Measurements from ENCODE around the gene LONP2. TPM values are rescaled to one million over a fixed set of nuclear protein-coding genes. Genes with fewer than 3 reads are reported as not detected.

The LONP2 gene
- total RNA-seq, 1 experiment from 2014 or later = 46.8 TPM

DNA sequence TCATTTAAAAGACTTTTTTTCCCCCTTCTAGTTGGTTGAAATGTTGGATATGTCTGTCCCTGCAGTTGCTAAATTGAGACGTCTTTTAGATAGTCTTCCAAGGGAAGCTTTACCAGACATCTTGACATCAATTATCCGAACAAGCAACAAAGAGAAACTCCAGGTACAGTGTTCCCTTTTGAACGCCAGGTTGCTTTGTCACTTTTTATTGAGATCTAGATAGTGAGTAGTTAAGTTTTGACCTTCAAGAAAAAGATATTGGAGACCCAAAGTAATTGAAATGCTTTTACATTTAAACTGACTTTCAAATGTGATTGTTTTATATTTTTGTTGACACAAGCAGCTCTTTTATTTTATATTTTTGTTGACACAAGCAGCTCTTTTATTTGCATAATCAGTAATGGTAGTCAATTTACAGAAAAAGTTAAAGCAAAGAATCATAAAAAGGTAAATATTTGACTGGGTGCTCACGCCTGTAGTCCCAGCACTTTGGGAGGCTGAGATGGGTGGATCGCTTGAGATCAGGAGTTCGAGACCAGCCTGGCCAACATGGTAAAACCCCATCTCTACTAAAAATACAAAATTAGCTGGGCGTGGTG is 12.6 kb downstream of the LONP2 start:
- ChIA-PET POLR2A (no interaction called here), RAD21 (ENCODE audit: low non-redundant PET in 1 of 2, low total read pairs in 2 of 2, uncharacterized antibody in 2 of 2, unreplicated experiment in 2 of 2) (no interaction called here), CTCF (no interaction called here)
- Histone ChIP-seq H3K4me1 (ENCODE audit: control insufficient read depth in 1 of 2, insufficient read depth in 2 of 2, low read length in 2 of 2) (no peaks in the 10 kb centered on the region), H3K36me3 (ENCODE audit: control insufficient read depth in 1 of 2, insufficient read depth in 2 of 2, low read length in 2 of 2) (peaks cover 14 to 20% of the 10 kb centered on the region in 2 experiments; a peak in 3 of 4 replicates), H3K4me3 (replicated peaks in 1 of 2; ENCODE audit: low read depth in 1 of 2, low read length in 2 of 2) (no peak overlapping the region), H4K20me1 (ENCODE audit: insufficient read depth) (no peaks in the 10 kb centered on the region), H3K9ac (ENCODE audit: low read length) (no peak overlapping the region), H3K4me2 (ENCODE audit: low read length) (no peak overlapping the region), H3K27ac (ENCODE audit: low read depth, low read length) (no peak overlapping the region), H3K27me3 (ENCODE audit: insufficient read depth, low read length) (no peaks in the 10 kb centered on the region), H3K9me2 (ENCODE audit: insufficient read depth) (no peaks in the 10 kb centered on the region), H2AFZ (ENCODE audit: low read depth, low read length, poor library complexity, severe bottlenecking) (no peak overlapping the region), H3K9me3 (ENCODE audit: control insufficient read depth in 1 of 2, insufficient read depth in 1 of 2, low read depth in 1 of 2, low read length in 2 of 2) (no peaks in the 10 kb centered on the region), H3K79me2 (ENCODE audit: insufficient read depth, low read length) (peaks cover 12% of the 10 kb centered on the region)
- ATAC-seq (no peak), DNase-seq (ENCODE audit: low read depth, low spot score) (no peak)
- TF ChIP-seq EZH2 (IDR thresholded peaks at IDR 0.05) (no peak), SRF (IDR thresholded peaks at IDR 0.05; ENCODE audit: low read depth) (no peak), YY1 (IDR thresholded peaks at IDR 0.05; ENCODE audit: extremely low read depth, insufficient replicate concordance, low read depth, low read length) (no peak), EGR1 (IDR thresholded peaks at IDR 0.05; ENCODE audit: low read depth) (no peak), EZH2phosphoT487 (IDR thresholded peaks at IDR 0.05; ENCODE audit: borderline replicate concordance) (no peak), SP1 (IDR thresholded peaks at IDR 0.05; ENCODE audit: low read depth) (no peak), JUND (IDR thresholded peaks at IDR 0.05) (no peak), TCF7L2 (IDR thresholded peaks at IDR 0.05; ENCODE audit: borderline replicate concordance, extremely low read depth, insufficient read depth, insufficient read length) (no peak), POLR2AphosphoS5 (IDR thresholded peaks at IDR 0.05; ENCODE audit: low read depth, low read length) (no peak), CEBPB (IDR thresholded peaks at IDR 0.05; ENCODE audit: low read depth) (no peak), ZFX (IDR thresholded peaks at IDR 0.05) (no peak)
- TF ChIP-seq, protein P1, sequence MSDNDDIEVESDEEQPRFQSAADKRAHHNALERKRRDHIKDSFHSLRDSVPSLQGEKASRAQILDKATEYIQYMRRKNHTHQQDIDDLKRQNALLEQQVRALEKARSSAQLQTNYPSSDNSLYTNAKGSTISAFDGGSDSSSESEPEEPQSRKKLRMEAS (IDR thresholded peaks at IDR 0.05) = no peak
- TF ChIP-seq, protein P2, sequence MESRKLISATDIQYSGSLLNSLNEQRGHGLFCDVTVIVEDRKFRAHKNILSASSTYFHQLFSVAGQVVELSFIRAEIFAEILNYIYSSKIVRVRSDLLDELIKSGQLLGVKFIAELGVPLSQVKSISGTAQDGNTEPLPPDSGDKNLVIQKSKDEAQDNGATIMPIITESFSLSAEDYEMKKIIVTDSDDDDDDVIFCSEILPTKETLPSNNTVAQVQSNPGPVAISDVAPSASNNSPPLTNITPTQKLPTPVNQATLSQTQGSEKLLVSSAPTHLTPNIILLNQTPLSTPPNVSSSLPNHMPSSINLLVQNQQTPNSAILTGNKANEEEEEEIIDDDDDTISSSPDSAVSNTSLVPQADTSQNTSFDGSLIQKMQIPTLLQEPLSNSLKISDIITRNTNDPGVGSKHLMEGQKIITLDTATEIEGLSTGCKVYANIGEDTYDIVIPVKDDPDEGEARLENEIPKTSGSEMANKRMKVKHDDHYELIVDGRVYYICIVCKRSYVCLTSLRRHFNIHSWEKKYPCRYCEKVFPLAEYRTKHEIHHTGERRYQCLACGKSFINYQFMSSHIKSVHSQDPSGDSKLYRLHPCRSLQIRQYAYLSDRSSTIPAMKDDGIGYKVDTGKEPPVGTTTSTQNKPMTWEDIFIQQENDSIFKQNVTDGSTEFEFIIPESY (IDR thresholded peaks at IDR 0.05; ENCODE audit: extremely low read depth, insufficient replicate concordance, low read length) = no peak
- TF ChIP-seq, protein P3, sequence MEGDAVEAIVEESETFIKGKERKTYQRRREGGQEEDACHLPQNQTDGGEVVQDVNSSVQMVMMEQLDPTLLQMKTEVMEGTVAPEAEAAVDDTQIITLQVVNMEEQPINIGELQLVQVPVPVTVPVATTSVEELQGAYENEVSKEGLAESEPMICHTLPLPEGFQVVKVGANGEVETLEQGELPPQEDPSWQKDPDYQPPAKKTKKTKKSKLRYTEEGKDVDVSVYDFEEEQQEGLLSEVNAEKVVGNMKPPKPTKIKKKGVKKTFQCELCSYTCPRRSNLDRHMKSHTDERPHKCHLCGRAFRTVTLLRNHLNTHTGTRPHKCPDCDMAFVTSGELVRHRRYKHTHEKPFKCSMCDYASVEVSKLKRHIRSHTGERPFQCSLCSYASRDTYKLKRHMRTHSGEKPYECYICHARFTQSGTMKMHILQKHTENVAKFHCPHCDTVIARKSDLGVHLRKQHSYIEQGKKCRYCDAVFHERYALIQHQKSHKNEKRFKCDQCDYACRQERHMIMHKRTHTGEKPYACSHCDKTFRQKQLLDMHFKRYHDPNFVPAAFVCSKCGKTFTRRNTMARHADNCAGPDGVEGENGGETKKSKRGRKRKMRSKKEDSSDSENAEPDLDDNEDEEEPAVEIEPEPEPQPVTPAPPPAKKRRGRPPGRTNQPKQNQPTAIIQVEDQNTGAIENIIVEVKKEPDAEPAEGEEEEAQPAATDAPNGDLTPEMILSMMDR (IDR thresholded peaks at IDR 0.05 in 2 of 3, conservative IDR thresholded peaks at IDR 0.05 in 1 of 3; ENCODE audit: borderline replicate concordance in 1 of 3, insufficient read depth in 1 of 3, low read depth in 2 of 3, low read length in 2 of 3) = no peak
- TF ChIP-seq, protein P4, sequence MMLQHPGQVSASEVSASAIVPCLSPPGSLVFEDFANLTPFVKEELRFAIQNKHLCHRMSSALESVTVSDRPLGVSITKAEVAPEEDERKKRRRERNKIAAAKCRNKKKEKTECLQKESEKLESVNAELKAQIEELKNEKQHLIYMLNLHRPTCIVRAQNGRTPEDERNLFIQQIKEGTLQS (IDR thresholded peaks at IDR 0.05) = no peak
- no TSS peak for BruUV-seq (replicated peaks)
- intact Hi-C loops (cut with micrococcal nuclease) = no loop called here

Measured in HCT116 (cell line).